HG02588 (cell line): ENCODE measurements around the gene ZNF420.

Source experiments
- ATAC-seq: cut with Tn5 transposase; IDR thresholded peaks from one replicate; pipeline ENCODE4 v1.9.1; 2021; ENCODE audit warnings: mild to moderate bottlenecking, moderate library complexity; ENCODE audit not compliant: unreplicated experiment

ZNF420 gene

GRCh38 chr19:37136111-37136510 lies 57.9 kb downstream of the ZNF420 start:
- ATAC-seq, result no peak

- ATAC-seq, result no peak
Observed at GRCh38 chr19:37148214-37148613, 70.0 kb downstream of the ZNF420 start.

- no peak for ATAC-seq
Observed at GRCh38 chr19:37160153-37160552, 81.9 kb downstream of the ZNF420 start.

GRCh38 chr19:37165635-37166034 lies 87.4 kb downstream of the ZNF420 start:
- ATAC-seq, result no peak

- peak; percentile 93 for ATAC-seq
Observed at GRCh38 chr19:37172368-37173366, 94.4 kb downstream of the ZNF420 start, which contains the start of gene ZNF585A. ZNF585A (minus strand) TSS chr19:37172695; CDS start chr19:37169910, 2,785 bp downstream.
